GM19099 (cell line): ENCODE measurements around the gene CACUL1.

Experiments used
- POLR2A ChIP-seq: IDR thresholded peaks from 3 replicates; pipeline ENCODE4 v1.6.1; 2011; ENCODE audit warnings: low read depth; ENCODE audit not compliant: insufficient read length; ENCODE audit errors: extremely low read depth

Gene CACUL1

GRCh38 chr10:118720685-118721538 lies 33.9 kb downstream of the CACUL1 start:
- no peak for TF ChIP-seq POLR2A

- no peak for TF ChIP-seq POLR2A
Observed at GRCh38 chr10:118714366-118714765, 40.4 kb downstream of the CACUL1 start.

DNA sequence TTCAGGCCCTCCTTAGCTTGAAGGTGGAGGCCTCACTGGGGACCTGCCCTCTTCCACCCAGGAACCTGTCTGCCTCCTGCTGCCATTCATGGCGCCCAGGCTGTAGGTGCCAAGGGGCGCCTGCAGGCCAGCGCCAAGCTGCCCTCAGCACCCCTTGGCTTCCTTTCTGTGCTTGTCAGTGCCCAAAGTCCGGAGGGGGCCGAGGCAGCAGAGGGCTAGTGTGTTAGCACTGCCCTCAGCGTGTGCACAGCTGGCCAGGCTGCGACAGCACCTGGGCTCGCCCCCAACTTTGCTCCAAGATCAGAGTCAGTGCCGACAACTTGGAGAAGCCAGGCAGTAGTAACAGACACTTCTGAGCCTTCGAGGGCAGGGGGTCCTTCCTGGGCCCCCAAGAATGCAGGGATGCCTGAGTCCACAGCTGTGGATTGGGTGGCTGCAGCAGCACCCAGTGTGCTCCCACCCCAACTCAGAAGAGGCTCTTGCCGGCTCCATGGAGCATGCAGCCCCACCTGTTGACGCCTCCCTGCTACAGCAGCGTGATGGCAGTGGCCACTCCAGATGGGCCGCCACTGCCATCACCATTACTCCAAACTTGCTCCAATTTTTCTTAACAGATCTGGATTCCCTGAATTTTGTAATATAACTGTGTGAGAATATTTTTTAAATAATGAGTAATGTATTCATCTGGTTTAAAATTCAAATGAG lies 41.7 kb downstream of the CACUL1 start:
- TF ChIP-seq POLR2A: no peak

DNA sequence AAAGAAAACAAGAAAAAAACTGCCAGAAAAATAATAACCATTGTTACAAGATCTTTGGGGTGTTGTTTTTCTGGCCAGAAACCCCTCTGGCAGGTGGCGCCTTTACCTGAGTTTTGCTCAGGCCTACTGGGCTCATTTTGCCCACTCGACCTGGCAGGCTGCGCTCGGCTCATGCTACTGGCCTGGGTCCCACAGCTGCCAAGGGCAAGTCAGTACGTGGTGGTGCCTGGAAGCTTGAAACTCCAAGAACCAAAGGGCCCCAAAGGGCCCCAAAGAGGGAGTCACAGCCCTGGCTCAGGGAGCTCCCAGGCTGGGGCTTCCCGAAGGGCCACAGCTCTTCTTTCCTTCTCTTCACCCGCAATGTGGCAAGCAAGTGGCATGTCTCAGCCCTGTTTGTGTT lies 42.7 kb downstream of the CACUL1 start:
- TF ChIP-seq POLR2A: no peak

- TF ChIP-seq POLR2A: no peak
Observed at GRCh38 chr10:118710487-118710886, 44.3 kb downstream of the CACUL1 start.

DNA sequence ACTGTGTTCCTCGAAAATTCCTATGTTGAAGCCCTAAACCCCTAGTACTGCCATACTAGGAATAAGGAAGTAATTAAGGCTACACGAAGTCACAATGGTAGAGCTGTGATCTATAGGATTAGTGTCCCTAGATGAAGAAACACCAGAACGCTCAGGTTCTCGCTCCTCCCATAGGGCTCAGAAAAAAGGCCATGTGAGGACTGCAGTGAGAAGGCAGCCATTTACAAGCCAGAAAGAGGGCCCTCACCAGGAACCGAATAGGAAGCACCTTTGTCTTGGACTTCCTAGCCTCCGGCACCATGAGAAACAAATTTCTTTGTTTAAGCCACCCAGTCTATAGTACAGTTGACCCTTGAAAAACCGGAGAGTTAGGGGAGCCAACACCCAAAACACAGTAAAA lies 46.2 kb downstream of the CACUL1 start:
- TF ChIP-seq POLR2A: no peak

- TF ChIP-seq POLR2A: no peak
Observed at GRCh38 chr10:118704711-118705110, 50.1 kb downstream of the CACUL1 start.

DNA sequence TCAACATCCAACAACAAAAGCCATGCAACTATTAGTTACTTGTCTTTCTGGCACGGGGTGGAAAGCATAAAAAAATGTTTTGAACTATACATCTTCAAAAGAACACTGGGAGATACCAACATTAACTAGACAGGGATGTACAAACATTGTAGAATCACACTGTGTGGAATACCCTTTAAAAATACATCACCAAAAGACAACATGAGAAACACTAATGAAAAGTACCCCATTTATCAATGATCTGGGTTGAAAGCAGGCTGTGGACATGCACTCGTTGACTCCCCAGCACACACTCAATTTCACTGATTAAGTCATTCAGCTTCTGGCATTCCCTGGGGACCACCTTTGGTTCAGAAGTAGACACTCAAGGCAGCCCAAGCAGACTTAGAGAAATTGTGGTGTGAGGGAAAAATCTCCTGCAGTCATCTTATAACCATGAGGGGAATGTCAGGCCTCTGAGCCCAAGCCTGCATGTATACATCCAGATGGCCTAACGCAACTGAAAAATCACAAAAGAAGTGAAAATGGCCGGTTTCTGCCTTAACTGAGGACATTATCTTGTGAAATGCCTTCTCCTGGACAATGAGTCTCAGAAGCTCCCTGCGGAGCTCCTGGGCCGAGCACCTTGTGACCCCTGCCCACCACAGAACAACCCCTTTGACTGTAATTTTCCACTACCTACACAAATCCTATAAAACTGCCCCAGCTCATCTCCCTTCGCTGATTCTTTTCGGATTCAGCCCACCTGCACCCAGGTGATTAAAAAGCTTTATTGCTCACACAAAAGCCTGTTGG lies 53.0 kb downstream of the CACUL1 start:
- no peak for TF ChIP-seq POLR2A

GRCh38 chr10:118698421-118698820 lies 56.3 kb downstream of the CACUL1 start:
- TF ChIP-seq POLR2A: no peak

GRCh38 chr10:118694848-118695247 lies 59.9 kb downstream of the CACUL1 start:
- TF ChIP-seq POLR2A: no peak

GRCh38 chr10:118692872-118693271 lies 61.9 kb downstream of the CACUL1 start:
- no peak for TF ChIP-seq POLR2A

DNA sequence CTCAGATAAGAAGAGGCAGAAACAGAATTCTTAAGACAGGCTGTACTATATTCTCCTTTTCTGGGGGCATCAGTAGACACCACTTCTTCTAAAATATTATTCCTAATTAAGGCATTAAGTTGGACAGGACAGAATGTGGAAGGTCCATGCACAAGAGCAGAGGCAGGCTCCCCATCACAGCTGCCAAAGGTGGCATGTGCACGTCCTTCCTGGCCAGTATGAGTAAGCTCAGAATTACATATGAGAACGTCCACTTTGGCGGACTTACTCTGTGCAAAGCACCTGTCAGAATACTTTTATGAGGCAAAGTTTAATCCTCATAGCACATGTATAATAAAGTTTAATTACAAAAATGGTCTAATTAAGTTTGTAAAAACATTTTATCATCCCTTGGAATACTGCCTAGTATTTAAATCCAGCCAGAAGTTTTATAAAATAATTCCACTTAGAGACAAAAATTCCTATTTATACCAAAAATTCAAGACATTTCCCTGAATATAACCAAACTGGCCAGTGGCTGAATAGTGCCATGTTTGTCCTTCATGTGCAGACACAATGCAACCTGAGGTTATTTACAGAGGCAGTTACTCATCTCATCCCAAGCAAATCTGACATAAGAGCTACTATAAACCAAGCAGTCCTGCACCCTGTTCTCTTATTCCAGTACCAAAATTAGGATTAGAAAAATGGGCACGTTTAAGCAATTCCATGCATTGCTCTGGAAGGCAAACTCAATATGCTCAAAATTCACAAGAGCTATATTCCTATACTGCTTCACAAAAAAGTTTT lies 65.5 kb downstream of the CACUL1 start:
- no peak for TF ChIP-seq POLR2A

GRCh38 chr10:118687472-118687871 lies 67.3 kb downstream of the CACUL1 start:
- no peak for TF ChIP-seq POLR2A

DNA sequence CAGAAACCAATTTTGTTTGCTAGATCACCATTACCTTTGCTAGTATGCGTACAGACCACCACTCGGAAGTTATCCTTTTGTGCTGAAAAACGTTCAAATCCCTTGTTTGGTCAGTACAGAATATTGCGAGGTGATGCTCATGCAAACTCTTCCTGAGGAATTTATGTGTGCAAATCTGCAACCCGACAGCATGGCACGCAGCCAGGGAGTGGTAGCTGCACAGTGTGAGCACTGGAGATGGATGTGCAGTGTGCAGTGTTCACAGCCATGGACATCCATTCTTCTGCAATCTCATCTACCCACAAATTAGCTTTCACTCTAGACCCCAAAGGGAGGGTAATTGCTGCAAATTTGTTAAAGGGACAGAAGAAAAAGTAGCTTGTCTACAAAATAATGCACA lies 72.2 kb downstream of the CACUL1 start:
- TF ChIP-seq POLR2A: no peak

DNA sequence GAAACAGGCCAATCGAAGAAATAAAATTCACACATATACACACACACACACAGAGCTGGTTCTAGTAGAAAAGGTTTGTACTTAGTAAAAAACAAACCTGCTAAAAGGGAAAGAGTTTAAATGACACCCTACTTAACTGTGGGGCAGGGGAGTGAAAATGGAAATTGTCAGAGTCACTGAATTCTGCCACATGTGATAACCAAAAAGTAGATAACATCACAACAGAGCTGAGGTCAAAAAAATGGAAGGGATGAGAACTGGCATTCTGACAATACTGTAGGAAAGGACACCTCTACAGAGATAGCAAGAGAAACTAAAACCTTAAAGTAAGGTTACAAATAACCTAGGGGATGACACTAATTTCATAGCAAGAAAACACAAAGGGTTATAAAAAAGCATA lies 74.6 kb downstream of the CACUL1 start:
- TF ChIP-seq POLR2A: no peak
